ENCODE data around the gene CTAGE1. TPM values are rescaled to one million over a fixed set of nuclear protein-coding genes. Genes with fewer than 3 reads are reported as not detected.

Gene CTAGE1
- total and polyA plus RNA-seq, 2 donors (not counting 3 experiments of a cell fraction or from before 2014, with no cell fraction given) = not detected

DNA sequence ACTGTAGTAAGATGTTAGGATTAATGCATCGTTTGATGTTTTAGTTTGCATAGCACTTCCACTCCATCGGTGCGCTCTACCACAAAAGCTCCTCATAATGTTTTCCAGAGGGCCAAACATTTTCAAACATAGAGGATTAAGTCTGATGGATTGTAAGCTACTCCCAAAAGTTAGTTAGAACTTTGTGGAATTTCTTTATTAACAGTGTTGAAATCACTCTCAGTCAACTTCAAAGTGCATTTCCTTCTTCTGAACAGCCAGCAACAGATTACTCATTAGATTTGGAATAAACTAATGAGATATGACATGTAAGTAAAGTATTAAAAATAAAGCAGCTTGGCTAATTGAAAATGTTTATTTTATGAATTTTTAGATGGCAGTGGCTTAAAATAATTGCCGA is 30.1 kb upstream of the CTAGE1 start:
- Histone ChIP-seq H3K9me1 (replicated peaks; ENCODE audit: control insufficient read depth, extremely low read depth, insufficient read depth, low read length) (no peaks in the 10 kb centered on the region), H2AFZ (ENCODE audit: low read depth, low read length) (no peak overlapping the region), H3K9me3 (replicated peaks; ENCODE audit: control insufficient read depth, insufficient read depth, low read length) (peaks cover 2% of the 10 kb centered on the region), H3K36me3 (ENCODE audit: control insufficient read depth in 2 of 2, extremely low read depth in 1 of 2, insufficient read depth in 2 of 2, low read length in 2 of 2) (no peaks in the 10 kb centered on the region), H3K27ac (ENCODE audit: insufficient read depth, low read depth, low read length) (no peak overlapping the region), H3K9ac (replicated peaks; ENCODE audit: extremely low read depth, insufficient read depth, low read length) (no peak overlapping the region), H3K27me3 (ENCODE audit: control insufficient read depth in 2 of 2, insufficient read depth in 2 of 2, low read length in 2 of 2) (no peaks in the 10 kb centered on the region), H3K4me1 (ENCODE audit: control insufficient read depth, extremely low read depth, insufficient read depth, low read length) (peaks cover 17% of the 10 kb centered on the region), H3K79me2 (ENCODE audit: control insufficient read depth, insufficient read depth, low read length) (no peaks in the 10 kb centered on the region), H3K4me3 (replicated peaks in 1 of 3; ENCODE audit: insufficient read depth in 1 of 3, low read depth in 1 of 3, low read length in 3 of 3) (no peak overlapping the region), H4K20me1 (replicated peaks; ENCODE audit: control insufficient read depth, extremely low read depth, insufficient read depth, low read length) (no peaks in the 10 kb centered on the region), H3K4me2 (ENCODE audit: insufficient read depth, low read length) (no peak overlapping the region)
- intact Hi-C loops (cut with micrococcal nuclease) = no loop called here
- POLR2A ChIA-PET = no interaction called here
- BruUV-seq (replicated peaks) = no TSS peak
- CTCF ChIA-PET = interaction anchor here (1.7 kb wide), 1 partner anchor 69 kb away, joined by 3 read pairs; no protein-coding TSS in a partner anchor
- dilution Hi-C loops (cut with MboI; ENCODE audit: extremely low pct_ligation_motif_present, low sequenced_read_pairs) = loop anchor here (25.0 kb wide), 1 partner anchor 260 kb away; no protein-coding TSS in a partner anchor
- DNase-seq (ENCODE audit: low read depth, low spot score) (no peak), FAIRE-seq (no peak)
- no peak for TF ChIP-seq EZH2 (IDR thresholded peaks at IDR 0.05; ENCODE audit: borderline replicate concordance, low read depth, low read length, severe bottlenecking)
- TF ChIP-seq, protein P1, sequence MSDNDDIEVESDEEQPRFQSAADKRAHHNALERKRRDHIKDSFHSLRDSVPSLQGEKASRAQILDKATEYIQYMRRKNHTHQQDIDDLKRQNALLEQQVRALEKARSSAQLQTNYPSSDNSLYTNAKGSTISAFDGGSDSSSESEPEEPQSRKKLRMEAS (IDR thresholded peaks at IDR 0.05; ENCODE audit: insufficient read depth, insufficient read length) = no peak
- TF ChIP-seq, protein P2, sequence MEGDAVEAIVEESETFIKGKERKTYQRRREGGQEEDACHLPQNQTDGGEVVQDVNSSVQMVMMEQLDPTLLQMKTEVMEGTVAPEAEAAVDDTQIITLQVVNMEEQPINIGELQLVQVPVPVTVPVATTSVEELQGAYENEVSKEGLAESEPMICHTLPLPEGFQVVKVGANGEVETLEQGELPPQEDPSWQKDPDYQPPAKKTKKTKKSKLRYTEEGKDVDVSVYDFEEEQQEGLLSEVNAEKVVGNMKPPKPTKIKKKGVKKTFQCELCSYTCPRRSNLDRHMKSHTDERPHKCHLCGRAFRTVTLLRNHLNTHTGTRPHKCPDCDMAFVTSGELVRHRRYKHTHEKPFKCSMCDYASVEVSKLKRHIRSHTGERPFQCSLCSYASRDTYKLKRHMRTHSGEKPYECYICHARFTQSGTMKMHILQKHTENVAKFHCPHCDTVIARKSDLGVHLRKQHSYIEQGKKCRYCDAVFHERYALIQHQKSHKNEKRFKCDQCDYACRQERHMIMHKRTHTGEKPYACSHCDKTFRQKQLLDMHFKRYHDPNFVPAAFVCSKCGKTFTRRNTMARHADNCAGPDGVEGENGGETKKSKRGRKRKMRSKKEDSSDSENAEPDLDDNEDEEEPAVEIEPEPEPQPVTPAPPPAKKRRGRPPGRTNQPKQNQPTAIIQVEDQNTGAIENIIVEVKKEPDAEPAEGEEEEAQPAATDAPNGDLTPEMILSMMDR (IDR thresholded peaks at IDR 0.05; ENCODE audit: extremely low read depth in 1 of 2, insufficient read depth in 1 of 2, low read depth in 1 of 2, low read length in 2 of 2) = no peak
- TF ChIP-seq FOS (IDR thresholded peaks at IDR 0.05; ENCODE audit: borderline replicate concordance, insufficient read depth, low read length) = no peak
- no peak for TF ChIP-seq POLR2A (IDR thresholded peaks at IDR 0.05; ENCODE audit: low read depth, low read length)
- TF ChIP-seq POLR2AphosphoS5 (IDR thresholded peaks at IDR 0.05; ENCODE audit: insufficient read depth, low read depth, low read length) = no peak
- TF ChIP-seq GATA2 (IDR thresholded peaks at IDR 0.05; ENCODE audit: insufficient read depth, insufficient read length, low read depth, low read length) = no peak
- no peak for TF ChIP-seq MYC (IDR thresholded peaks at IDR 0.05; ENCODE audit: low read depth, low read length)
- no peak for TF ChIP-seq JUN (IDR thresholded peaks at IDR 0.05; ENCODE audit: borderline replicate concordance, insufficient read depth, insufficient read length, low read depth)

Data from endothelial cell of umbilical vein (primary cell).